GM19372 (cell line): ENCODE data around the gene GSG1L.

Experiments
- ATAC-seq: cut with Tn5 transposase; IDR thresholded peaks from one replicate; pipeline ENCODE4 v1.9.1; 2021; ENCODE audit warnings: mild to moderate bottlenecking, low read depth, moderate library complexity; ENCODE audit not compliant: unreplicated experiment

Gene GSG1L

GRCh38 chr16:27803775-27804549 is 259.6 kb downstream of the GSG1L start:
- no peak for ATAC-seq

DNA sequence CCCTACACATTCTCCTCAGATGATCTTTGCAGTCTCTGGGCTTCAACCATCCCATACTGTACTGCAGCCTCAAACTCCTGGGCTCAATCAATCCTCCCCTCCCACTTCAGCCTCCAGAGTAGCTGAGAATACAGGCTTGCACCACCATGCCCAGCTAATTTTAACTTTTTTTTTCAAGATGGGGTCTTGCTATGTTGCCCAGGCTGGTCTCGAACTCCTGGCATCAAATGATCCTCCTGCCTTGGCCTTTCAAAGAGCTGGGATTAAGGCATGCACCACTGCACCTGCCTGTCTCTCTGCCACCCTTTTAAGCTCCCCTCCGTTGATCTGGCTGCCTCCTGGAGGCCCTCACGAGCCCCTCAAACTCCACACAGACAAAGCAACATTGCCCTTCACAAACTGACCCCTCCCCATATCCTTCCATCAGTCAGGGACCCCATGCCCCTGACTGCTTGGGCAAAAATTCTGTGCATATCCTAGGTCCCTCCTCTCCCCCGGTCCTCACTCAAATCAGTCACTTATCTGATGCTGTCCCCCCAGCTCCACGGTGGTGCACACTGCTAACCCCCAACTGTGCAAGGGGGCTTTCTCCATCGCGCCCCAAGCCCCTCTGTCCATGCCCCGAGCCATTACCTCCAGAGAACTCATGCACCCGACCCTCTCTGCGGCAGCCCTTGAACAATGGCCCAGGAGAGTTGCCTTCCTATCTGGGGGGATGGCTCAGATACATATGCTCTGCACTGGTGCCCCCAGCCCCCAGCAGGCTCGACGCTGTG is 260.7 kb downstream of the GSG1L start:
- no peak for ATAC-seq

DNA sequence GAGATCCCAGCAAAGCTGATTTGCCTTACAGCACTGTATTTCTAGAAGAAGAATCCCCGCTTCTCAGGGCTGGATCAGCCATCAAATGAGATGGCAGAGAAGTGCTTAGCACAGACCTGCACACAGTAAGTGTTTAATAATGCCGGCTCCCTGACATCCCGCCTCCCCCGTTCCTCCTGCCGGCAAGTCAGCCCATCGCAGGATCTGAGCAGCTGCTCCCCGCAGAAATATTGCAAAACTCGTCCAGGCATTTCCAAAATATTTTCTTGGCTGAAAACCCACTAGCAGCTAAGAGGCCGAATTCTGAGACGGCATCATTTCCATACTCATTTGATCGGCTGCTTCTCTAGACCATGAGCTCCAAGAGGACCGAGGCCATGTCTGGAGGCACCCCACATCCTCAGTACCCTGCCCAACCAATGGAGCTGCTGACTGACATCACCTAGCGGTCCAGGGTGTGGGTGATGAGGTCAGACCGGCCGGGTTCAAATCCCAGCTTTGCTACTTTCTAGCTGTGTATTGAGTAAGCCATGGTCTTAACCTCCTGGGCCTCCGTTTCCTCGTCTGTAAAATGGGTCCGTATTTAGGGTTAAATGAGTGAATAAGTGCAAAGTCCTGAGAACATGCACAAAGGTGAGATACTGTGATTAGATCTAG is 262.1 kb downstream of the GSG1L start:
- no peak for ATAC-seq

DNA sequence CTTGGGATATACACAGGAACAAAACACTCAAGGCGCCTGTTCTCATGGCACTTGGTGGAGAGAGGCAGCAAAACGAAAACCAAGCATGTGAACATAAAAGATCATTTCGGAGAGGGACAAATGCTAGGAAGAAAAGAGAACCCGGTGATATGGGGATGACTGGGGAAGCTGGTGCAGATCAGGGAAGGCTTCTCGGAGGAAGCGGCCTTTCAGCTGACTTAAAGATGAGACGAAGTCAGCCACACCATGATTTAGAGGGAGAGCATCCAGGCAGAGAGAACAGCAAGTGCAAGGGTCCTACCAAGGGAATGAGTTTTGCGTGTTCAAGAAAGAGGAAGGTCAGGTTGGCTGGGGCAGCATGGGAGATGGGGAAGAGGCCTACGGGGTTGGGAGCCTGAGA is 262.7 kb downstream of the GSG1L start:
- ATAC-seq: no peak

GRCh38 chr16:27799896-27800295 is 263.6 kb downstream of the GSG1L start:
- ATAC-seq: no peak

- no peak for ATAC-seq
Measured at GRCh38 chr16:27798241-27798640, 265.3 kb downstream of the GSG1L start.

GRCh38 chr16:27795992-27796614 is 267.4 kb downstream of the GSG1L start:
- ATAC-seq: no peak

DNA sequence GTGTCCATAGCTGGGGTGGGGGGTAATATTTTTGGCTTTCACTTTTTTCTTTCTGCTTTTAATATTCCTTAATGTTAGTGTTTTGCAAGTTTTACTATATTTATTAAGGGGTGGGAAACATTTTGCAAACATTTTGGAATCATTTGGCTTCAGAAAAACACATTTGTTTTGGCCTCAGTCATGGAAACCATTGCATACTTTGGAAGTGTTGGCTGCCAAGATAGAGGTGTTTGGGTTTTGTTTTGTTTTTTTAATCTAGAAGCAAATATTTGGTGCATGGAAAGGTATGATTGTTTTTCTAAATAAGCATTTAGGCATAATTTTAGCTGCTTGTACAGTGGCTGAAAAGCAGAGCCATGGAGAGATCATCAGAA is 270.3 kb downstream of the GSG1L start:
- ATAC-seq: no peak

- ATAC-seq: no peak
Measured at GRCh38 chr16:27792486-27793248, 270.8 kb downstream of the GSG1L start.

- no peak for ATAC-seq
Measured at GRCh38 chr16:27791404-27791719, 272.2 kb downstream of the GSG1L start.

DNA sequence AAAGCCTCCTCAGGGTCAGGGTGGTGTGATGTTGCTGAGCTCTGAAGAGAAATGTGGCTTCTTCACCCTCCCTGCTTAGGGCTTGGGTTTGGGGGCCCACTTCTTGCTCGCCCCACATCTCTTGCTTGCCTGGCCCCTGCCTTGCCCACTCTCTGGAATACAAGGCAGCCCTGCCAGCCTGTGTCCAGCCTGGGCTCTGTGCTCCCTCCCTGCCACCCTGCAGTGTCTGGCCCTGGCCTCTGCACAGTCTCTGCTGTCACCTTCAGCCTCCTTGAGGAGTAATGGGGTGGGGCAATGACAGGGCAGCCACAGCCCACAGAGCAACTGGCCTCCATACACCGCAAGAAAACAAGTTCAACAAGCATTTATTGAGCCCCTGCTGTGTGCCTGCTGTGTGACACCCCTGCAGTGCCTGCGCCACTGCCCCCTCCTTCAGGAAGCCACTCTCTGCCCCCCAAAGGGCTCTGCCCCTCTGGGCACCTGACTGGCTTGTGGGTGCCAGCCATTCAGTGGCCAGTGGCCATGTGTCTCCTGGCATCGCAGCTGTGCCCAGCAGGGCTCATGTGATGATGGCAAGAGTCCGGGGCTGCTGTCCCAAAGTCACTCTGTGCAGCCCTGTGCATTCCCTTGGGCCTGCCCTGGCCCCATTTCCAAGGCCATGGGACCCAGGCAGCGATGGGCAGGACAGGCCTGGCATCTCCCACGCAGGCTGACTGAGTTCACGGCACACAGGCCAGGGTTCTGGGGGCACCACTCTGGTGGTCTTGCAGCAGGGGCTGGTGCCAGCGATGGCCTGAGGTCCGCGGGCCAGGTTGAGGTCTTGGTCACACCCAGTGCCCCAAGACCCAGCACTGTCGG is 272.7 kb downstream of the GSG1L start:
- no peak for ATAC-seq

GRCh38 chr16:27789595-27790241 is 273.8 kb downstream of the GSG1L start:
- no peak for ATAC-seq

- ATAC-seq: no peak
Measured at GRCh38 chr16:27789150-27789549, 274.4 kb downstream of the GSG1L start.

DNA sequence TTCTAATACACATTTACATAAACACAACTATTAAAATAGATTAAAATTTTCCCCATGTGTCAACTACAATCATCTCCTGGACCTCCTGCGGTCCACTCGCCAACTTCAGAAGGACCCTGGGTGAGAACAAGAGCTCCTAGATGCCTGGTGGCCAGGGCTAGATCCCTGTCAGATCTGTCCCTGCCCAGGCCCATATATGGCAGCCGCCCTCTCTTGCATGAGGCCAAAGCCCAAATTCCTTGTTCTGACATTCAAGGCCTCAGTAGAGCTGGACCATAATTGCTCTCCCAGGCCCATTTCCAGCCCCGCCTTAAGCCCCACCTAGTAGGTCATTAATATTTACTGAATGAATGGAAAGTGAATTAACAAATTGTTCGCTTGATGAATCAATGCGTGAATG is 275.8 kb downstream of the GSG1L start:
- ATAC-seq: no peak

- no peak for ATAC-seq
Measured at GRCh38 chr16:27786923-27787625, 276.4 kb downstream of the GSG1L start.

DNA sequence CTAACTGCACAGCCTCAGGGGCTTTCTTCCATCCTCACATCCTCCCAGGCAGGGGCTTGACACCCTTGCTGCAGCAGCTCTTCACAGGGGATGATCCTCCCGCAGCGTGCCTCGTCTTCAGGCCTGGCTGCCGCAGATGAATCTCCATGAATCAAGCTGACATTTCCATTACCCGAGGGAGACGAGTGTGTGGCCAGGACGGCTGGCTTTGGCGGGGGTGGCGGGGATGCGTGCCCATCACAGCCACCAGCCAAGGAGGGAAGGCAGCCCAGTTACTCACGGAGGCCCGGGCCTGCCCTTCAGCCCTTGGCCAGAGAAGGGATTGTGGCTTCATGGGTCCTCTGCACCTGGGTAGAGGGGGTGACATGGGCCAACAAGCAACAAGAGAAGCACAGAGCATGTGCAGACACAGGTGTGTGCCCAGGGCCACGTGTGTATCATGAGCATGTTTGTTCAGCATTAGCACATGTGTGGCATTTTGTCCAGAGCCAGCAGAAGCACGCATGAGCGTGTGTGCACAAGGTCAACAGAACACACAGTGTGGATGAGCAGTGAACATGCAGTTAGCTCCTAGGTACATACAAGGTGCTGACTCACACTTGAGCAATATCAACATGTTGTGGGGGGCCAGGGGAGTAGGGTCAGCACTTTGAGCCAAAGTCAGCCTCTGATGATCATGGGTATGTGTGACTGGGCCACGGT is 277.1 kb downstream of the GSG1L start:
- no peak for ATAC-seq

GRCh38 chr16:27785307-27785678 is 278.2 kb downstream of the GSG1L start:
- no peak for ATAC-seq
